HCT116 (cell line): ENCODE results near the gene ZNG1A. TPM values are rescaled to one million over a fixed set of nuclear protein-coding genes. Genes with fewer than 3 reads are reported as not detected.
"Not testable (repeated sequence)": the region's sequence is repeated elsewhere in the genome, so short reads cannot be mapped to it uniquely, and the experiment has no call there.

Experiments
- ATAC-seq: fragments of 200-7000 bp; cut with Tn5 transposase; 2 replicates; pipeline ENCODE4 v1.9.1; 2020; ENCODE audit warnings: mild to moderate bottlenecking, moderate library complexity
- BruUV-seq: library from RNA; stranded (reverse); fragments of 400-500 nt; replicated peaks from 2 replicates; lab custom pipeline; 2021; lab: Mats Ljungman, UMichigan
- CTCF ChIA-PET: fragments of 300-600 bp; sonication (Branson Sonifier 250); formaldehyde crosslinking; loops from one replicate; lab custom pipeline; 2021; ENCODE audit warnings: antibody characterized with exemption; lab: Charles Lee
- POLR2A ChIA-PET: fragments of 300-600, 350-600 bp; sonication (Branson Sonifier 250); formaldehyde crosslinking; loops from one replicate; lab custom pipeline; 2021; ENCODE audit warnings: antibody characterized with exemption; lab: Charles Lee
- RAD21 ChIA-PET, 2 experiments: fragments of 300-600 bp; sonication (Branson Sonifier 250); formaldehyde crosslinking; loops; one replicate each; lab custom pipeline; 2023; ENCODE audit warnings: low total read pairs in 2 of 2; ENCODE audit not compliant: uncharacterized antibody in 2 of 2, unreplicated experiment in 2 of 2, low non-redundant PET in 1 of 2; lab: Charles Lee
- DNase-seq: peaks from one replicate; pipeline ENCODE4 v3.0.0-alpha.2; 2010; ENCODE audit warnings: low read depth, low spot score
- H2AFZ ChIP-seq: fragments of 200-600 bp; shearing (Covaris generic), sonication (generic); 2 replicates; pipeline ENCODE4 v1.6.1; 2017; ENCODE audit warnings: low read depth, mixed run types, mixed read lengths, antibody characterized with exemption, low read length; ENCODE audit not compliant: poor library complexity, severe bottlenecking
- H3K27ac ChIP-seq: 2 replicates; pipeline ENCODE4 v1.5.1; 2012; ENCODE audit warnings: low read depth, low read length
- H3K27me3 ChIP-seq: fragments of 200-600 bp; sonication (generic); 2 replicates; pipeline ENCODE4 v1.6.1; 2016; ENCODE audit warnings: mixed run types, low read length, mixed read lengths; ENCODE audit not compliant: insufficient read depth
- H3K36me3 ChIP-seq, 2 experiments: fragments of 200-500 bp in 1 of 2; fragments of 200-600 bp in 1 of 2; sonication (Bioruptor generic) in 1 of 2; sonication (generic) in 1 of 2; 2 replicates each; pipeline versions ENCODE4 v1.5.1 to v1.6.1; 2014 to 2016; ENCODE audit warnings: low read length in 2 of 2, inconsistent platforms in 1 of 2, mixed read lengths in 1 of 2, mixed run types in 1 of 2; ENCODE audit not compliant: insufficient read depth in 2 of 2, control insufficient read depth in 1 of 2
- H3K4me1 ChIP-seq, 2 experiments: fragments of 200-600 bp in 1 of 2; sonication (generic) in 1 of 2; 2 replicates each; pipeline versions ENCODE4 v1.5.1 to v1.6.1; 2012 to 2017; ENCODE audit warnings: low read length in 2 of 2, inconsistent platforms in 1 of 2, mild to moderate bottlenecking in 1 of 2, mixed read lengths in 1 of 2, mixed run types in 1 of 2, moderate library complexity in 1 of 2; ENCODE audit not compliant: insufficient read depth in 2 of 2, control insufficient read depth in 1 of 2
- H3K4me2 ChIP-seq: fragments of 200-600 bp; sonication (generic); 2 replicates; pipeline ENCODE4 v1.6.1; 2017; ENCODE audit warnings: mixed run types, low read length, mixed read lengths
- H3K4me3 ChIP-seq, 2 experiments: fragments of 200-600 bp in 1 of 2; sonication (generic) in 1 of 2; replicated peaks in 1 of 2; 2 replicates each; pipeline ENCODE4 v1.5.1; 2011 to 2016; ENCODE audit warnings: low read length in 2 of 2, control low read depth in 1 of 2, low read depth in 1 of 2, mild to moderate bottlenecking in 1 of 2, mixed read lengths in 1 of 2, mixed run types in 1 of 2
- H3K79me2 ChIP-seq: fragments of 200-600 bp; sonication (generic); 2 replicates; pipeline ENCODE4 v1.6.1; 2017; ENCODE audit warnings: mild to moderate bottlenecking, mixed run types, low read length, moderate library complexity, mixed read lengths; ENCODE audit not compliant: insufficient read depth
- H3K9ac ChIP-seq: fragments of 200-600 bp; sonication (generic); 2 replicates; pipeline ENCODE4 v1.6.1; 2016; ENCODE audit warnings: low read length, mixed read lengths
- H3K9me2 ChIP-seq: fragments of 200-600 bp; sonication (generic), shearing (Covaris generic); 2 replicates; pipeline ENCODE4 v1.6.1; 2017; ENCODE audit warnings: mixed run types, mild to moderate bottlenecking, moderate library complexity; ENCODE audit not compliant: insufficient read depth
- H3K9me3 ChIP-seq, 2 experiments: fragments of 200-500 bp in 1 of 2; fragments of 200-600 bp in 1 of 2; sonication (Bioruptor generic) in 1 of 2; sonication (generic) in 1 of 2; 2 replicates each; pipeline ENCODE4 v1.6.1; 2014 to 2017; ENCODE audit warnings: low read length in 2 of 2, mixed read lengths in 2 of 2, inconsistent platforms in 1 of 2, low read depth in 1 of 2, mild to moderate bottlenecking in 1 of 2, mixed run types in 1 of 2, moderate library complexity in 1 of 2; ENCODE audit not compliant: control insufficient read depth in 1 of 2, insufficient read depth in 1 of 2
- H4K20me1 ChIP-seq: fragments of 200-600 bp; sonication (generic), shearing (Covaris generic); 2 replicates; pipeline ENCODE4 v1.6.1; 2017; ENCODE audit warnings: mixed run types, mild to moderate bottlenecking, moderate library complexity; ENCODE audit not compliant: insufficient read depth
- intact Hi-C: fragments of 100-400 bp; cut with micrococcal nuclease; formaldehyde crosslinking; loops from 2 replicates; pipeline ENCODE4 v1.10.0; 2022
- total RNA-seq: library from RNA; stranded (reverse); gene quantifications from one replicate; pipeline ENCODE4 v1.2.1, GENCODE V29; 2021; ENCODE audit not compliant: unreplicated experiment

Gene ZNG1A
- total RNA-seq, 1 experiment from 2014 or later = 48.5 TPM

DNA sequence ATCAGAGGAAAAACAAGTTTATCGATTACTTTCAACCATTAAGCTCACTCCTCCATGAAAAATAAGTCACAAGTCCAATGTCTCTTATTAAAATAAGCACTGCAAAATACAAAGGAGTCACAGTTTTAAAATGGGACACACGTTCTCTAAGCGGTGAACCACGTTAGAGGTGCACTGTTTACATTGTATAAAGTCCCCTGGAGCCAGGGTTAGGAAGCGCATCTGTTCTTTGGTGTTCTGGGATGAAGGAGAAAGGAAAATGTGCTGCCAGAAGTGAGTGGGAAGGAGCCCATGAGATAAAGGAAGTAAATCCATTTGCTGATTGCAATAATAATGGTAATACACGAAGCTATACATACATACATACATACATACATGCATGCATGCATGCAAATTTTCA lies 91.0 kb downstream of the ZNG1A start:
- H3K4me1 ChIP-seq, intact Hi-C loops, CTCF ChIA-PET, BruUV-seq, H3K4me2 ChIP-seq, H3K9me3 ChIP-seq, DNase-seq, H3K9me2 ChIP-seq, POLR2A ChIA-PET, H2AFZ ChIP-seq, H3K79me2 ChIP-seq, H3K36me3 ChIP-seq, H3K4me3 ChIP-seq, H3K9ac ChIP-seq, H3K27me3 ChIP-seq, H3K27ac ChIP-seq, H4K20me1 ChIP-seq, RAD21 ChIA-PET: not testable (repeated sequence)
- peak; percentile 52 for ATAC-seq

- H4K20me1 ChIP-seq, H3K27me3 ChIP-seq, H3K9me3 ChIP-seq, CTCF ChIA-PET, H3K4me3 ChIP-seq, H3K36me3 ChIP-seq, H3K4me1 ChIP-seq, POLR2A ChIA-PET, BruUV-seq, RAD21 ChIA-PET, H3K27ac ChIP-seq, H3K9ac ChIP-seq, ATAC-seq, DNase-seq, intact Hi-C loops, H3K4me2 ChIP-seq, H2AFZ ChIP-seq, H3K79me2 ChIP-seq, H3K9me2 ChIP-seq: not testable (repeated sequence)
Measured at GRCh38 chr9:87105-87504, 91.8 kb downstream of the ZNG1A start.

GRCh38 chr9:86697-87096 lies 92.2 kb downstream of the ZNG1A start:
- H2AFZ ChIP-seq, RAD21 ChIA-PET, H3K4me2 ChIP-seq, CTCF ChIA-PET, BruUV-seq, intact Hi-C loops, H3K9ac ChIP-seq, H3K27me3 ChIP-seq, H3K27ac ChIP-seq, H3K9me3 ChIP-seq, ATAC-seq, H3K4me3 ChIP-seq, DNase-seq, H3K36me3 ChIP-seq, POLR2A ChIA-PET, H3K9me2 ChIP-seq, H3K79me2 ChIP-seq, H3K4me1 ChIP-seq, H4K20me1 ChIP-seq: not testable (repeated sequence)

DNA sequence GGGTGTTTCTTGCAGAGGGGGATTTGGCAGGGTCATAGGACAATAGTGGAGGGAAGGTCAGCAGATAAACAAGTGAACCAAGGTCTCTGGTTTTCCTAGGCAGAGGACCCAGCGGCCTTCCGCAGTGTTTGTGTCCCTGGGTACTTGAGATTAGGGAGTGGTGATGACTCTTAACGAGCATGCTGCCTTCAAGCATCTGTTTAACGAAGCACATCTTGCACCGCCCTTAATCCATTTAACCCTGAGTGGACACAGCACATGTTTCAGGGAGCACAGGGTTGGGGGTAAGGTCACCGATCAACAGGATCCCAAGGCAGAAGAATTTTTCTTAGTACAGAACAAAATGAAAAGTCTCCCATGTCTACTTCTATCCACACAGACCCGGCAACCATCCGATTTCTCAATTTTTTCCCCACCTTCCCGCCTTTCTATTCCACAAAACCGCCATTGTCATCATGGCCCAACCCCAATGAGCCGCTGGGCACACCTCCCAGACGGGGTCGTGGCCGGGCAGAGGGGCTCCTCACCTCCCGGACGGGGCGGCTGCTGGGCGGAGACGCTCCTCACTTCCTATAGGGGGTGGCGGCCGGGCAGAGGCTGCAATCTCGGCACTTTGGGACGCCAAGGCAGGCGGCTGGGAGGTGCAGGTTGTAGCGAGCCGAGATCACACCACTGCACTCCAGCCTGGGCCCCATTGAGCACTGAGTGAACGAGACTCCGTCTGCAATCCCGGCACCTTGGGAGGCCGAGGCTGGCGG lies 95.7 kb downstream of the ZNG1A start:
- H3K4me2 ChIP-seq, H3K79me2 ChIP-seq, H3K36me3 ChIP-seq, RAD21 ChIA-PET, BruUV-seq, CTCF ChIA-PET, H3K27me3 ChIP-seq, H2AFZ ChIP-seq, H4K20me1 ChIP-seq, H3K9me2 ChIP-seq, H3K9ac ChIP-seq, DNase-seq, intact Hi-C loops, H3K27ac ChIP-seq, POLR2A ChIA-PET, H3K4me1 ChIP-seq, H3K4me3 ChIP-seq, ATAC-seq, H3K9me3 ChIP-seq: not testable (repeated sequence)
